LHCN-M2 (cell line): ENCODE results near the gene MLYCD. TPM values are rescaled to one million over a fixed set of nuclear protein-coding genes. Genes with fewer than 3 reads are reported as not detected.
A peak's percentile ranks its signal among the peaks of the same experiment; 100 is the strongest.

Source experiments
- DNase-seq: peaks from one replicate; pipeline ENCODE4 v3.0.0-alpha.2; 2012; ENCODE audit warnings: low read depth
- polyA plus RNA-seq: library from polyadenylated mRNA; unstranded; fragments of >200 nt; gene quantifications from one replicate; pipeline ENCODE4 v1.2.1, GENCODE V29; 2012; ENCODE audit warnings: missing spikeins
- total RNA-seq: library from RNA; depleted of rRNA; stranded (reverse); fragments of >200 nt; gene quantifications from 2 replicates; pipeline ENCODE4 v1.2.3, GENCODE V29; 2014; rRNA removed

Gene MLYCD
- 2.4 and 2.7 TPM in 2 replicates for total RNA-seq
- 2.3 TPM for polyA plus RNA-seq

- DNase-seq = peak; percentile 76
Observed at GRCh38 chr16:83898463-83899271, at the start of gene MLYCD. Gene MLYCD (plus strand): TSS chr16:83899115. CDS start chr16:83899145, 30 bp downstream.

GRCh38 chr16:83849421-83849820, 49.5 kb upstream of the MLYCD start:
- DNase-seq = no peak

- DNase-seq = no peak
Observed at GRCh38 chr16:83850947-83851346, 48.0 kb upstream of the MLYCD start.

GRCh38 chr16:83851473-83851872, 47.4 kb upstream of the MLYCD start:
- no peak for DNase-seq

- DNase-seq = no peak
Observed at GRCh38 chr16:83852774-83853173, 46.1 kb upstream of the MLYCD start.

GRCh38 chr16:83853834-83854233, 45.1 kb upstream of the MLYCD start:
- no peak for DNase-seq

GRCh38 chr16:83854420-83854819, 44.5 kb upstream of the MLYCD start:
- DNase-seq = no peak

GRCh38 chr16:83856792-83857191, 42.1 kb upstream of the MLYCD start:
- DNase-seq = no peak

- DNase-seq = no peak
Observed at GRCh38 chr16:83859265-83859664, 39.6 kb upstream of the MLYCD start.

GRCh38 chr16:83862661-83863060, 36.3 kb upstream of the MLYCD start:
- no peak for DNase-seq

- no peak for DNase-seq
Observed at GRCh38 chr16:83863682-83864081, 35.2 kb upstream of the MLYCD start.

GRCh38 chr16:83870830-83871229, 28.1 kb upstream of the MLYCD start:
- DNase-seq = no peak

GRCh38 chr16:83878838-83879237, 20.1 kb upstream of the MLYCD start:
- DNase-seq = peak; percentile 61

- no peak for DNase-seq
Observed at GRCh38 chr16:83882163-83882885, 16.6 kb upstream of the MLYCD start.

- no peak for DNase-seq
Observed at GRCh38 chr16:83886199-83886971, 12.5 kb upstream of the MLYCD start.

- peak; percentile 48 for DNase-seq
Observed at GRCh38 chr16:83887080-83887479, 11.8 kb upstream of the MLYCD start.

GRCh38 chr16:83887564-83887963, 11.4 kb upstream of the MLYCD start:
- DNase-seq = no peak

GRCh38 chr16:83888672-83889044, 10.3 kb upstream of the MLYCD start:
- DNase-seq = no peak

GRCh38 chr16:83890359-83890758, 8.6 kb upstream of the MLYCD start:
- DNase-seq = no peak

GRCh38 chr16:83891742-83892141, 7.2 kb upstream of the MLYCD start:
- no peak for DNase-seq

- no peak for DNase-seq
Observed at GRCh38 chr16:83895243-83895642, 3.7 kb upstream of the MLYCD start.

- no peak for DNase-seq
Observed at GRCh38 chr16:83895942-83896341, 3.0 kb upstream of the MLYCD start.
